NK-92 (cell line): ENCODE measurements around the gene PYGL.
"Not testable (repeated sequence)": the region's sequence is repeated elsewhere in the genome, so short reads cannot be mapped to it uniquely, and the experiment has no call there.

Experiments
- DNase-seq: peaks from one replicate; lab custom pipeline; 2025; ENCODE audit not compliant: unreplicated experiment; lab: John Stamatoyannopoulos, UW

PYGL gene

GRCh38 chr14:50943943-50944646 lies at the start of gene PYGL:
PYGL (minus strand) TSS chr14:50944483; CDS start chr14:50944403, 80 bp downstream.
- DNase-seq: no peak

- no peak for DNase-seq
Measured at GRCh38 chr14:50985859-50986331, 41.6 kb upstream of the PYGL start.

- DNase-seq: no peak
Measured at GRCh38 chr14:50985124-50985858, 41.0 kb upstream of the PYGL start.

DNA sequence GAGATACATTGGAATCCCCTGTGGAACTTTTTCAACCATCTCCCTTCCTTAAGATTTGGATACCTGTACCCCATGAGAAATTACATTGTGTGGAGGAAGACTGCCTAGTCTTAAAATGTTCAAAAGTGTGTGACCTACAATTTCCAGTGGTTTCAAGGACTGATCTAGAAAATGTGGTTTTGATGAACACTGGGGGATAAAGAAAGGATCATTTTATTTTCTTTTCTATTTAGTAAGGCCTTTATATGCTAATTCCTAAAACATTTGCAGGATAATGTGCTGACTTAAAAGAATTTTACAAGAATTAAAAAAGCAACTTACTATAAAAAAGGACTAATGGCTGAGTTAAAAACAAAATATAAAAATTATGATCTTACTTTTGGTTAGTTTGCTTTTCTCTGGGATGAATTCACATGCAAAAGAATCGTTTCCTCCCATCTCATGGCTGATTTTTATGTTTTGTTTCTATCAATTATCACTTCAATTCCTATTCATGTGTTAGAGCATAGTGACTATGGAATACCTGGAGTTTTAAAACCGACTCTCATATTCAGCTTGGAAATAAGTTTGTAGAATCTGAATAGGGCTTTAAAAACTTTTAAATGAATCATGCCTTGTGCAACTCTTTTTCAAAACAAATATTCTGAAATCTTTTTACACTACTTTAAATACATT lies 39.9 kb upstream of the PYGL start:
- no peak for DNase-seq

DNA sequence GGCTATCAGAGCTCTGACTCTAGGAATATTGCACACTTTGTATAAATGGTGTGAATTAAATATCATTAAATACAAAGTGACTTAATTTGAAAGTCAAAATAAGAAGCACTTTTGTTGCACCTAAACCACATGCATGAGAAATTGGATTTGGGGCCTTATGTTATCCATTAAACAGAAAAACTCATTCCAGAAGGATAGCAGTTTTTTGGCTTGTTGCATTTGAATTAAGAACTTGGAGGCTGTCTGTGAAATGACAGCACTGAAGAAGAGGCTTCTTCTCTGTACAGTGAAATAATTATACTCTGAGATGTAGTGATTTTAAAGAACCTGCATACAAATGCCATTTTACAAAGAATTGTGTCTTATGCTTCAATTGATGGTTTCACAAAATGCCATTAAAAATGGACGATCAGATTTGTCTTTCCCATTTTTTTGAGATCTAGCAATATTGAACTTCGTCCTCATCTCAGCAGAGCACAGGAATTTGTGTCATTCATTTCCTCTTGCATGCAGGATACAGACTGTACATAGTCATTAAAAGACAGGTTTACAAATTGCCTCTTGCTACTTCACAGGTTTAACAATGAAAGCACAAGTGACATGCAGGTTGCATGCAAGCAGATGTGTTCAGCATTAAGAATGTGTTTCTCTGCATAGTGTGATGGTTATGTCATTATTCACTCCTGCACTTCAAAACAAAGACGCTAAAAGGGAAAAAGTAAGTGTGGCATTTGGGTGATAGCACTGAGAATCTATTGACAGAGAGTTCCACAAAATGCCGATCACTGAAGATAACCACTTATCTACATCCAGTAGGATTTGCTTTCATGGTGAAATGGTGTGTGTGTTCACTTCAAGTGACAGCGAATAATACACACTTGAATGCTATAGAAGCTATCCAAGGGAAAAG lies 35.9 kb upstream of the PYGL start:
- DNase-seq: no peak

DNA sequence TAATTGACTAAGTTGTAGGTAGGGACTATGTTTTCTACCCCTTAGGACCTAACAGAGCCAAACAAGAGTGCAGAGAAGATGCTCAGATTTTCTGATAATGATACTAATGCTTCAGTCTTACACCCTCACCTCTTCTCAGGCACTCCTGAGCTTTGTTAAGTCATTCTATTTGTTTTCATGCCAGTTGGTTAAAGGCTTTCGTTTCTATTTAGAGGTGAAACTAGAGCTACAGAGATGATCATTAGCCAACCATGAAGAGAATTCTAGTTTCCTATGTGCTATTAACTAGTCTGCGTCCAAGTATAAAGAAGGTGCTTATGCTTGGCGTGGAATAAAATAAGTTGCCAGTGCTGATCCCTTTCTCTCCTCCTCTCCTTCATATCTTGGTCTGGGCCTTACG lies 34.6 kb upstream of the PYGL start:
- no peak for DNase-seq

- no peak for DNase-seq
Measured at GRCh38 chr14:50978529-50978871, 34.2 kb upstream of the PYGL start.

DNA sequence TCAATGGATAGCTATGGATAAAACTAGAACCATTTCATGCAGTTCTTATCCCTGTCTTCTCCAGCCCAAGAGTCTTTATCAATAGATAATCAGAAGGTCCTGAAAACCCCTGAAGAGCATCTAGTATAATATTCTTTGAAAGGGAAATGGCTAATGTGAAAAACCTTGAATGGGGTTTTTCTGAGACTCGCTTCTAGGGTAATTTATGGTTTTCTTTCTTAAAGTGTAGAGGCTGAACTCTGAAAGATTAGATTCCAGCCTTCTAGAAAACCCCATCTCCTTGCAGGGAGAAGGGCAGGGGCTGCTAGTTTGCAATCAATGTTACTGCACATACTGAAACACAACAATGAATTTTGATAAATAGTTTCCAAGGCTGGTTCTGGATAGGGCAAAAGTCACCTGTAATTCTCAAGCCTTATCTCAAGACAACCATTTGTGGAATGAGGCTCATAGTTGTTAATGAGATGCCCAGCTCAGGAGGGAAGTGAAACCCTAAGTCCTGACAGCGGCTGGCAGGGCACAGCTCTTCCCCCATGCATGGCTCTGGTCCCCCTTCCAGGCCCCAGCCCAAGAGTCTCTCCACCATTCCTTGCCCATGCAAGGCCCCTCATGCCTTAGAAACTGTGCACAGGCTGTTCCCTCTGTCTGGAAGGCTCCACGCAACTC lies 33.7 kb upstream of the PYGL start:
- no peak for DNase-seq

DNA sequence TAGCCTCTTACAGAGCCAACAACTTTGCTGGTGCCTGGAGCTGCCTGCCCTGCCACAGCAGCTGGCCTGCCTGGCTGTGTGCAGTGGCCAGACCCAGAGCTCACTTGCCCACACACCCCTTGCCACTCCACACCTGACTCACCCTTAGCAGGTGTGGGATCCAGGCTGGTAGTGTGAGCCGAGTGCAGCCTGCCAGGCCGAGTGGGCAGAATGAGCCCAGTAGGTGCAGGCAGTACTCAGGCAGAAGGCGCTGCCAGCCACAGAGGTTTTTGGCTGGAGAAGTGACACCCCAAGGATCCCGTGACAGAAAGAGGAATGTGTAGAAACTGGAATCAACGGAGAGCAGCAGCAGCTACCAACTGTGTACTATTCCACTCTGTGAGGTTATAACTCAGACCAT lies 29.8 kb upstream of the PYGL start:
- no peak for DNase-seq

DNA sequence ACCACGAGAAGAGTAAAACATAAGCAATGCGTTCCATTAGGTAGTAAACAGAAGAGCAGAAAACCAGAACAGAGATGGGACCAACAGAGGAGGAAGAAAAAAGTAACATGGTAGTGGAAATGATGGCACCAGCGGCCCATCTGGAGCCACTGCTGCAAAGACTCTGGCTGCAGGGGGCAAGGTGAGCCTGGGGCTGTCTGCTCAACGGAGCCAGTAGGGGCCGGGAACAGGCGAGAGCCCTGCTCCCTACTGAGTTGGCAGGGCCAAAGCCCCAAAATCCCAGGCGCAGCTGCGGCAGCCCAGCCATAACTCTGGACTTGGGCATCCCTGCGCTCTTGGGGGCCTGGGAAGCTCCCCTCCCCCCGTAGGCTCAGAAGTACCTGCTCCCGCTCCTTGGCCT lies 28.5 kb upstream of the PYGL start:
- DNase-seq: no peak

DNA sequence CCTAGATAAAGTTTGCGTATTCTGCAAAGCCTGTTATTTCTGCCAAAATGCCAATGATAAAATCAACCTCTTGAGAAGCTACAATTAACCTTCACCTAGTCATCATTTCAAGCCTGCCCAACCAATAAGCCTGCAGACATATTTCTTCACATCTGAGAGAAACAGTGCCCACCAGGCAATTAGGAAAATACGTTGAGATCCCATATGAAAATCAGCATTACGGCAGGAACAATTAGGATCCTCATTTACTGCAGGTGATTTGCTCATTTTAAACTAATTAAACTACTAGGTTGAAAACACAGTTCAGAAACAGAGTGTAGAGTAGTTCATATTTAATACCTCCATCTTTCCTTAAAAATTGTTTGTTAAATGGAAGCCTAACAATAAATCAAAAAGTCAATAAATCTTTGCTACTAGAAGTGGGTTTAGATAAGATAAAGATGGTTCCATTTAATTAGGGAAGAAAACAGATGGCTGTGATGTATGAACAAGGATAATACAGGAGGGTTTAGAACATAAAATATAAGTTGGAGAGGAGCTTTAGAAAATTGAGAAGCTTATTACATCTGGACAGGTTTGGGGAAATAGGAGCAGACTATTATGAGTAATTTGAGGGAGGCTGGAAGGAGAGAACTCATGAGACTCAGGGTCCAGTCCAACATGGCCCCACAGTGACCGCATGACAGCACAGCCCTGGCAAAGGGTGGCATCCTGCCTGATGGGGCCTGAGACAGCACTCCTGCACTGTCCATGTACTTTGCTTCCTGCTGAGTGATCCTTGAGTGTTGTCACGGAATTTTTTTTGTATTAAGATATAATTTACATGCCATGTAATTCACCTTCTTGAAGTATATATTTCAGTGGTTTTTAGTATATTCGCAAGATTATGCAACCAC lies 26.9 kb upstream of the PYGL start:
- DNase-seq: no peak

DNA sequence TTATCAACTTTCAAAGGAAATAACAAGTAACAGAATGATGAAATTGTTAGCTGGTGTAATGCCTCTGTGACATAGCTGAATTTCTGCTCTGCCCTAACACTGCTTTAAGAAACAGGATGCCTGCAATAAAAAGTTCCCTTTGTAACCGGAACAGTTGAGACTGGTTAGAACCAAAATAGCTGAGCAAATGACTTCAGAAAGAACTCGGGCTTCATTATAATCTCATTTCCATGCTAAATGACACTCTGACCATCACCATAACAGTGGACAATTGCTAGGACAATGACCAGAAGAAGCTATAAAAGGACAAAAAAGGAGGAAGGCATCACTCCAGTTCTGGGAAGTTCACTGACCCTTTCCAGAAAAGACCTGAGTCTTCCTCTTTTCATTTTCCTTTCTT lies 23.5 kb upstream of the PYGL start:
- no peak for DNase-seq

GRCh38 chr14:50967103-50967502 lies 22.8 kb upstream of the PYGL start:
- DNase-seq: no peak

DNA sequence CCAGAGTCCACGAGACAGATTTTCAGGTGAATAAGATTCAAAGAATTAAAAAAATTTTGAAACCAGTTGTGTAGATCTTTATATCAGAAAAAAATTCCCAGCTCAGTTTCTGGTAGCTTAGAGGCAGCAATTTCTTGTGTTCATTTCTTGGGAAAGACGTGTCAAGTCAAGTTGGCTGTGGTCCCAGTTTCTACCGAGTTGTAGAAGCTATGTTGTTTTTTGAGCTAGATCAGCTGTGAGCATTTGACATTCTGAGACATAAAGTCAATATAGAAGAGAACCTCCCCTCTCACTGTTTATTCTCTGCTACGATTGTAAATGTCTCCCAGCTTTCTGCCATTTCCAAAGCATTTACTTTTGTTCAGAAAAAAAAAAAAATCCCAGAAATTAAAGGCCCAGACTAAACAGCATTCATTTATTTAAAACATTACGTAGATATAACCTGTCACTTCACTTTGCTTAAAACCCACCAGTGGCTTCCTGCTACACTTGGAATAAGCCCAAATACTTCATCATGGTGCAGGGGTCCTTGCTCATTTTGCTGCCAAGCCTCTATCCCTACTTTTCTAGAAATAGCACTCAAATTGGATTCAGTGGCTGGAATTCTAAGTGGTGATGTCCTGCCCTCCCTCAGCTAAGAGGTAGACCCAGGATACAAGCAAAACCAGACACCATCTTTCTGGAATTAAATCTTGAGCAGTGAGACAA lies 20.6 kb upstream of the PYGL start:
- DNase-seq: no peak

GRCh38 chr14:50963919-50964318 lies 19.6 kb upstream of the PYGL start:
- DNase-seq: no peak

GRCh38 chr14:50961605-50962221 lies 17.4 kb upstream of the PYGL start:
- no peak for DNase-seq

DNA sequence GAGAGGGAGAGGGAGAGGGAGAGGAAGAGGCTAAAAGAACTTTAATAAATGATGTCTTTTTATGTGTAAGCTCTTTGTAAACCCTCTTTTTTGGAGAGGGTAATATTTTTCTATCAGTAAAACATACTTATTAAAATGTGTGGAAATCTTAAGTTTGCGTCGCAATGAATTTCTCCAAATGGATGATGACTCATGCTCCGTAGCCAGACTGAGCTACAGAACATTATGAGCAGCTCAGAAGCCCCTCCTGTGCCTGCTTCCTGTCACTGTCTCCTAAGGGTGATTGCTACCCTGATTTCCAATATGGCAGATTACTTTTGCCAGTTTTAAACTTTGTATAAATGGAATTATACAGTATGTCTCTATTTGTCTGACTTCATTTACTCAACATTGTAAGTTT lies 13.0 kb upstream of the PYGL start:
- DNase-seq: no peak

DNA sequence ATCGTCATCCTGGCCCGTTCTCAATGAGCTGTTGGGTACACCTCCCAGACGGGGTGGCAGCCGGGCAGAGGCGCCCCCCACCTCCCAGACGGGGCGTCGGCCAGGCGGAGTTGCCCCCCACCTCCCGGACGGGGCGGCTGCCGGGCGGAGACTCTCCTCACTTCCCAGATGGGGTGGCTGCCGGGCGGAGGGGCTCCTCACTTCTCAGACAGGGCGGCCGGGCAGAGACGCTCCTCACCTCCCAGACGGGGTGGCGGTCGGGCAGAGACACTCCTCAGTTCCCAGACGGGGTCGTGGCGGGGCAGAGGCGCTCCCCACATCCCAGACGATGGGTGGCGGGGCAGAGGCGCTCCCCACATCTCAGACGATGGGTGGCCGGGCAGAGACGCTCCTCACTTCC lies 12.1 kb upstream of the PYGL start:
- DNase-seq: not testable (repeated sequence)
